ENCODE data around the gene ABCA9.
"Not testable (repeated sequence)": the region's sequence is repeated elsewhere in the genome, so short reads cannot be mapped to it uniquely, and the experiment has no call there.

The ABCA9 gene

GRCh38 chr17:68954146-68954896, 106.4 kb downstream of the ABCA9 start:
- no peak for DNase-seq (ENCODE audit: low read depth in 2 of 3, low spot score in 1 of 3)

- no peak for DNase-seq (ENCODE audit: low read depth in 2 of 3, low spot score in 1 of 3)
These were observed 107.3 kb downstream of the ABCA9 start for GRCh38 chr17:68953340-68953997.

GRCh38 chr17:68950725-68951124, 110.0 kb downstream of the ABCA9 start:
- DNase-seq (ENCODE audit: low read depth in 2 of 3, low spot score in 1 of 3), result no peak

- DNase-seq (ENCODE audit: low read depth in 2 of 3, low spot score in 1 of 3), result not testable (repeated sequence)
These were observed 112.9 kb downstream of the ABCA9 start for GRCh38 chr17:68947868-68948267.

- no peak for DNase-seq (ENCODE audit: low read depth in 2 of 3, low spot score in 1 of 3)
These were observed 116.2 kb downstream of the ABCA9 start for GRCh38 chr17:68944435-68945035.

GRCh38 chr17:68943812-68944182, 116.9 kb downstream of the ABCA9 start:
- not testable (repeated sequence) for DNase-seq (ENCODE audit: low read depth in 2 of 3, low spot score in 1 of 3)

- no peak for DNase-seq (ENCODE audit: low read depth in 2 of 3, low spot score in 1 of 3)
These were observed 117.5 kb downstream of the ABCA9 start for GRCh38 chr17:68943123-68943811.

GRCh38 chr17:68942389-68942788, 118.3 kb downstream of the ABCA9 start:
- DNase-seq (ENCODE audit: low read depth in 2 of 3, low spot score in 1 of 3), result no peak

GRCh38 chr17:68941761-68942160, 119.0 kb downstream of the ABCA9 start:
- DNase-seq (ENCODE audit: low read depth in 2 of 3, low spot score in 1 of 3), result no peak

GRCh38 chr17:68939195-68939594, 121.5 kb downstream of the ABCA9 start:
- DNase-seq (ENCODE audit: low read depth in 2 of 3, low spot score in 1 of 3), result no peak

GRCh38 chr17:68937890-68938514, 122.7 kb downstream of the ABCA9 start:
- DNase-seq (ENCODE audit: low read depth in 2 of 3, low spot score in 1 of 3), result no peak

- DNase-seq (ENCODE audit: low read depth in 2 of 3, low spot score in 1 of 3), result no peak
These were observed 133.2 kb downstream of the ABCA9 start for GRCh38 chr17:68927516-68927915.

- DNase-seq (ENCODE audit: low read depth in 2 of 3, low spot score in 1 of 3), result no peak
These were observed 135.7 kb downstream of the ABCA9 start for GRCh38 chr17:68924793-68925720.
